HUES6 (cell line): ENCODE data around the gene KIRREL3.

Experiments used
- H3K27ac ChIP-seq: 2 replicates; pipeline ENCODE4 v1.7.0; 2013; ENCODE audit warnings: low read depth, mild to moderate bottlenecking, low read length, inconsistent platforms
- H3K27me3 ChIP-seq: 2 replicates; pipeline ENCODE4 v1.6.1; 2013; ENCODE audit warnings: low read length; ENCODE audit not compliant: control insufficient read depth, insufficient read depth
- H3K36me3 ChIP-seq: 2 replicates; pipeline ENCODE4 v1.6.1; 2013; ENCODE audit warnings: low read length; ENCODE audit not compliant: control insufficient read depth, insufficient read depth
- H3K4me1 ChIP-seq: 2 replicates; pipeline ENCODE4 v1.6.1; 2013; ENCODE audit warnings: low read length; ENCODE audit not compliant: control insufficient read depth, insufficient read depth
- H3K4me3 ChIP-seq: 2 replicates; pipeline ENCODE4 v1.5.1; 2013; ENCODE audit warnings: low read depth, low read length
- H3K9ac ChIP-seq: one replicate; pipeline ENCODE4 v1.6.1; 2013; ENCODE audit warnings: mild to moderate bottlenecking, low read length
- H3K9me3 ChIP-seq: 2 replicates; pipeline ENCODE4 v1.6.1; 2013; ENCODE audit warnings: low read depth, low read length; ENCODE audit not compliant: control insufficient read depth, insufficient read depth

KIRREL3 gene

DNA sequence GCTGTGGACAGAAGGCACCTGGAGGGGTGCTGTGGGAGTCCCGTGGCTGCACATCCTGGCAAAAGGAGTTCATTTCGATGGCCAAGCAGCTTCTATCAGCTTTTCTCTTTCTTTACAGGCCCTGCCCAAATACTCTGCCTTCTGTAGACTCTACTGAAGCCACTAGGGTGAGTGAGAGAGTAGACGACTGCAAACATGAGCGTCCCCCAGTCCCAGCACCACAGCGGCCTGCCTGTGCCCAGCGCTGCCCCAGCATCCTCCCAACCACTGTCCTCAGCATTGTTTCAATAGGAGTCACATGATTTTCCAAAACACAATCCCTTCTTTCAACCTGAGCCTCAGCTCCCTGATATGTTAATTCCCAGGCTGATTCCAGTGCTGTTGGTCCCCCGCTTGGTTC, 110.0 kb downstream of the KIRREL3 start:
- Histone ChIP-seq H3K27me3 (no peaks in the 10 kb centered on the region), H3K4me1 (0 out of 2 replicates have a peak, but pooled peaks cover 3% of the 10 kb centered on the region), H3K27ac (no peak overlapping the region), H3K9me3 (no peaks in the 10 kb centered on the region), H3K36me3 (no peaks in the 10 kb centered on the region), H3K9ac (no peak overlapping the region), H3K4me3 (no peak overlapping the region)

DNA sequence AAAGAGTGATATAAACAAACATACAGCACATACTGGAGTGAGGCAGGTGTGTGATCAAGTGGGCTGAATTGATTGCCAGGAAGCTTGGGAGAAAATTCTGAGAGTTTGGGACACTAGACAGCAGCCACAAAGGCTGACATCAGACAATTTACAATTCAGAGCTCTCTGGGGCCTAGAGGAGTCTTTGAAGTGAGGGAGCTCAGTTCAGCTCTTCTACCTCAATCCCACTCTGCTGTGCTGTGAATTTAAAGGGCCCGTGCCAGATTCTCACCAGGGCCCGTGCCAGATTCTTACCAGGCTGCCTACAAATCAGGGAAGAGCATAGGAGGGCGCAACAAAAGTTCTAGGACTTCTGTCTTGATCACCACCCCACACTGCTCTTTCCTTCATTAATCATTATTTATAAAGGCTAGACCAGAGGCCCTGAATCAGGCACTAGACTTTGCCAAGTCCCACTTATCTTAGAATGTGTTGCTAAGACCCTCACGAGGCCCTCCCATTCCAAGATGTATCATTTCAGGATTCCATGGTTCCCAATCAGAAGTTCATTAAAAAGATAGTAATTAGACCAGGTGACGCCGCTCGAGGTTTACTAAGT, 112.4 kb downstream of the KIRREL3 start:
- H3K27ac ChIP-seq: no peak overlapping the region
- H3K4me1 ChIP-seq: 0 out of 2 replicates have a peak, but pooled peaks cover 3% of the 10 kb centered on the region
- no peak overlapping the region for H3K4me3 ChIP-seq
- no peaks in the 10 kb centered on the region for H3K9me3 ChIP-seq
- H3K36me3 ChIP-seq: no peaks in the 10 kb centered on the region
- H3K27me3 ChIP-seq: no peaks in the 10 kb centered on the region
- H3K9ac ChIP-seq: no peak overlapping the region

DNA sequence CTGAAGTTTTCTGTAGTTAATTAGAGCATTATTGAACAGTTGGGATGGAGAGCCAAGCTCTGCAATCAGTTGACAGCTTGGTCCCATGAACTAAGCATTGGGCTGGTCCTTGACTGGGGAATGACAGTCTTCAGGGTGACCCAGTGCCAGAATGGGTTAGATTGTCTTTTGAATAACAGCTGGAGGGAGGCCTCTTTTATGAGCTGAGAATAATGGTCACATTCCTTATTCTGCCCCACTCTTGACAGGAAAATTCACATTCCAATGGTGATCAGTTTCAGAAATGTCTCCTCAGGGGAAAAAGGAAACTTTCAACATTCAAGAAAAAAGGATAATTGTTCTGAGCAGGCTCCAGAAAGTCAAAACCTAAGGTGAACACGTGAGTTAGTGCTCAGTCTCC, 113.9 kb downstream of the KIRREL3 start:
- no peak overlapping the region for H3K4me3 ChIP-seq
- H3K9ac ChIP-seq: no peak overlapping the region
- 0 out of 2 replicates have a peak, but pooled peaks cover 3% of the 10 kb centered on the region for H3K4me1 ChIP-seq
- H3K27ac ChIP-seq: no peak overlapping the region
- H3K9me3 ChIP-seq: no peaks in the 10 kb centered on the region
- no peaks in the 10 kb centered on the region for H3K36me3 ChIP-seq
- no peaks in the 10 kb centered on the region for H3K27me3 ChIP-seq

DNA sequence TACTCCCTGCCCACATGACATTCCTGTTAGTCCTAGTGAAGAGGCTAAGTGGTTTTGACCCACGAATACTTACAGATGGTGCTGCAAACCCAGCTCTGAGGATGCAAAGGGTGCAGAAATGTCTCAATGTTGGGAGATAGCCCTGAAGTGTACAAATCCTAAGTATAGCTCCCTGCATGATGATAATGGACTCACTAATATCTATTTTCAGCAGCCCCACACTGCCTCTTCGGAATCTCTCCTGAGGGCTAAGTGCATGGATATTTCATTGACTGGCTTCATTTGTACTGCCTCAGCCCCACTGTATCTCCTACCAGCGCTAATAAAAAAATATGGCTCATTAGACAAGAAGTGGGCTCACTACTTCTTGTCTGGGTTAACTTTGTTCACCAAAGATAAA, 114.5 kb downstream of the KIRREL3 start:
- Histone ChIP-seq H3K27me3 (no peaks in the 10 kb centered on the region), H3K9ac (no peak overlapping the region), H3K36me3 (no peaks in the 10 kb centered on the region), H3K9me3 (no peaks in the 10 kb centered on the region), H3K4me1 (0 out of 2 replicates have a peak, but pooled peaks cover 3% of the 10 kb centered on the region), H3K27ac (no peak overlapping the region), H3K4me3 (no peak overlapping the region)

DNA sequence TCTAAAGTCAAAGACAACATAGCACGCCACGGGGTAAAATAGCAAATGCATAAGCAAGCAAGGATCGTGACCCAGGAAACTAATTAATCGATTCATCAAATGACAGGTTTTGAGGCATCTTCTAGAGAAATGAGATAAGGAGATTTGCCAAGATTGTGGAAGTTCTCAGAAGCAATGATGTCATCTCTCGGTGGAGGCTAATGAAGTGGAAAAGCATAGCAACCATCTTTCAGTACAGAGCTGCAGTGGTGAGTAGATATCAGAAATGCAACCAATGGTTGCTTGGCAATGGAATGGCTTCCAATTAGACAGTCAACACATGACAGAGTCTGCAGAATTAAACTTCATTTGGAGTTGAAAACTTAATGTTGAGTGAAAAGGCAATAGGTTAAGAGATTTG, 116.0 kb downstream of the KIRREL3 start:
- Histone ChIP-seq H3K36me3 (no peaks in the 10 kb centered on the region), H3K9me3 (no peaks in the 10 kb centered on the region), H3K4me1 (no peaks in the 10 kb centered on the region), H3K9ac (no peak overlapping the region), H3K27me3 (no peaks in the 10 kb centered on the region), H3K27ac (no peak overlapping the region), H3K4me3 (no peak overlapping the region)

GRCh38 chr11:126884192-126884591, 116.4 kb downstream of the KIRREL3 start:
- H3K9me3 ChIP-seq: no peaks in the 10 kb centered on the region
- H3K36me3 ChIP-seq: no peaks in the 10 kb centered on the region
- no peak overlapping the region for H3K27ac ChIP-seq
- H3K4me1 ChIP-seq: no peaks in the 10 kb centered on the region
- H3K27me3 ChIP-seq: no peaks in the 10 kb centered on the region
- no peak overlapping the region for H3K4me3 ChIP-seq
- H3K9ac ChIP-seq: no peak overlapping the region

DNA sequence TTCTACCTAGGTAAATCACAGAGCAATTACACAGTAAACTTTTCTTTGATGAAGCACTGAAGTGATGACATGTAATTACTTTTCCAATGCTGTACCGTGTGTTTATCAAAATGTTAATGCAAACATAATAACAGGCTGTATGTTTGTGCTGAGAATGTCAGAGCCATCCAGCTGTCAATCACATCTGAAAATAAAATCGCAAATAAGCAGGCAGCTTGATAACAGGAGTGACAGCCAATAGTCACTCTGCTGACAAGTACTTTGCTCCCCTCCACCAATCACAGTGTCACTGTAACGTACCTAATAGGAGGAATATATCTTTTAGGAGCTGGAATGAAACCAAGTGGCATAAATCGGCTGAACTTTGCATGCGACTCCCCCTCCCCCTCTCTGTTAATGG, 119.7 kb downstream of the KIRREL3 start:
- H3K9me3 ChIP-seq: no peaks in the 10 kb centered on the region
- H3K4me1 ChIP-seq: no peaks in the 10 kb centered on the region
- no peak overlapping the region for H3K4me3 ChIP-seq
- H3K9ac ChIP-seq: no peak overlapping the region
- H3K27me3 ChIP-seq: no peaks in the 10 kb centered on the region
- no peaks in the 10 kb centered on the region for H3K36me3 ChIP-seq
- H3K27ac ChIP-seq: no peak overlapping the region

- no peak overlapping the region for H3K4me3 ChIP-seq
- H3K4me1 ChIP-seq: no peaks in the 10 kb centered on the region
- H3K9me3 ChIP-seq: no peaks in the 10 kb centered on the region
- H3K36me3 ChIP-seq: no peaks in the 10 kb centered on the region
- H3K27me3 ChIP-seq: no peaks in the 10 kb centered on the region
- H3K9ac ChIP-seq: no peak overlapping the region
- no peak overlapping the region for H3K27ac ChIP-seq
Observed at GRCh38 chr11:126879516-126879915, 121.1 kb downstream of the KIRREL3 start.

- Histone ChIP-seq H3K9me3 (no peaks in the 10 kb centered on the region), H3K27me3 (no peaks in the 10 kb centered on the region), H3K36me3 (no peaks in the 10 kb centered on the region), H3K9ac (no peak overlapping the region), H3K27ac (no peak overlapping the region), H3K4me3 (no peak overlapping the region), H3K4me1 (no peaks in the 10 kb centered on the region)
Observed at GRCh38 chr11:126878913-126879482, 121.6 kb downstream of the KIRREL3 start.

GRCh38 chr11:126874831-126875230, 125.7 kb downstream of the KIRREL3 start:
- peaks cover 5% of the 10 kb centered on the region; the same call in 1 of the 2 replicates for H3K9me3 ChIP-seq
- H3K27ac ChIP-seq: no peak overlapping the region
- H3K27me3 ChIP-seq: no peaks in the 10 kb centered on the region
- no peaks in the 10 kb centered on the region; the same call in 1 of the 2 replicates for H3K4me1 ChIP-seq
- no peaks in the 10 kb centered on the region for H3K36me3 ChIP-seq
- no peak overlapping the region for H3K4me3 ChIP-seq
- H3K9ac ChIP-seq: no peak overlapping the region

- Histone ChIP-seq H3K4me1 (no peaks in the 10 kb centered on the region; the same call in 1 of the 2 replicates), H3K27ac (no peak overlapping the region), H3K4me3 (no peak overlapping the region), H3K9me3 (peaks cover 5% of the 10 kb centered on the region; the same call in 1 of the 2 replicates), H3K36me3 (no peaks in the 10 kb centered on the region), H3K27me3 (no peaks in the 10 kb centered on the region), H3K9ac (no peak overlapping the region)
Observed at GRCh38 chr11:126874276-126874675, 126.3 kb downstream of the KIRREL3 start.
